Fibroblast of lung (primary cell): ENCODE results near the gene SNCG. TPM values are rescaled to one million over a fixed set of nuclear protein-coding genes. Genes with fewer than 3 reads are reported as not detected.
A peak's percentile ranks its signal among the peaks of the same experiment; 100 is the strongest.

Experiments used
- DNase-seq, 2 donors: peaks; one replicate each; pipeline versions ENCODE4 v3.0.0 to v3.0.0-alpha.2; 2010; ENCODE audit warnings: low read depth in 2 of 2
- H2AFZ ChIP-seq: 2 replicates; pipeline ENCODE4 v1.5.1; 2012; ENCODE audit warnings: low read length, control low read depth, inconsistent platforms
- H3K27ac ChIP-seq: 2 replicates; pipeline ENCODE4 v1.5.1; 2011; ENCODE audit warnings: low read length, control low read depth; ENCODE audit not compliant: insufficient read depth
- H3K27me3 ChIP-seq: 2 replicates; pipeline ENCODE4 v1.5.1; 2011; ENCODE audit warnings: mild to moderate bottlenecking, low read length; ENCODE audit not compliant: control insufficient read depth, insufficient read depth
- H3K36me3 ChIP-seq: 2 replicates; pipeline ENCODE4 v1.5.1; 2011; ENCODE audit warnings: low read length; ENCODE audit not compliant: control insufficient read depth, insufficient read depth
- H3K4me1 ChIP-seq: 2 replicates; pipeline ENCODE4 v1.5.1; 2011; ENCODE audit warnings: low read length; ENCODE audit not compliant: control insufficient read depth, insufficient read depth; ENCODE audit errors: extremely low read depth
- H3K4me2 ChIP-seq: 2 replicates; pipeline ENCODE4 v1.5.1; 2011; ENCODE audit warnings: low read length, control low read depth; ENCODE audit not compliant: insufficient read depth; ENCODE audit errors: extremely low read depth
- H3K4me3 ChIP-seq, 4 experiments: fragments of 200-600 bp in 1 of 4; sonication (generic) in 1 of 4; replicated peaks in 1 of 4; 2 replicates each; pipeline ENCODE4 v1.5.1; 2011 to 2016; ENCODE audit warnings: low read length in 4 of 4, low read depth in 3 of 4, mild to moderate bottlenecking in 3 of 4, control low read depth in 2 of 4, inconsistent platforms in 1 of 4, mixed read lengths in 1 of 4; ENCODE audit not compliant: insufficient read depth in 1 of 4; ENCODE audit errors: control extremely low read depth in 1 of 4
- H3K79me2 ChIP-seq: 2 replicates; pipeline ENCODE4 v1.5.1; 2012; ENCODE audit warnings: mild to moderate bottlenecking, low read length, inconsistent platforms; ENCODE audit not compliant: control insufficient read depth, insufficient read depth
- H3K9ac ChIP-seq: 2 replicates; pipeline ENCODE4 v1.5.1; 2011; ENCODE audit warnings: mild to moderate bottlenecking, low read length, control low read depth; ENCODE audit not compliant: insufficient read depth
- H3K9me3 ChIP-seq: 2 replicates; pipeline ENCODE4 v1.5.1; 2012; ENCODE audit warnings: low read depth, low read length; ENCODE audit not compliant: control insufficient read depth, insufficient read depth
- H4K20me1 ChIP-seq: 2 replicates; pipeline ENCODE4 v1.5.1; 2011; ENCODE audit warnings: low read length; ENCODE audit not compliant: control insufficient read depth, insufficient read depth; ENCODE audit errors: extremely low read depth
- CTCF ChIP-seq, 2 donors: IDR thresholded peaks in 1 of 2; conservative IDR thresholded peaks in 1 of 2; 1 replicate in 1 of 2; 2 replicates in 1 of 2; pipeline ENCODE4 v1.5.1; 2011 to 2012; ENCODE audit warnings: low read length in 2 of 2, control low read depth in 1 of 2, inconsistent platforms in 1 of 2, low read depth in 1 of 2, mild to moderate bottlenecking in 1 of 2
- EZH2 ChIP-seq: IDR thresholded peaks from 2 replicates; pipeline ENCODE4 v1.5.1; 2012; ENCODE audit warnings: low read length, control low read depth, mild to moderate bottlenecking; ENCODE audit errors: missing control alignments
- polyA plus RNA-seq, 2 donors: library from polyadenylated mRNA; depleted of rRNA in 1 of 2; stranded (reverse) in 1 of 2; unstranded in 1 of 2; fragments of >200 nt; gene quantifications; 2 replicates each; pipeline ENCODE4 v1.2.1, GENCODE V29; 2011 to 2012; ENCODE audit warnings: missing spikeins in 1 of 2
- total RNA-seq: library from RNA; depleted of rRNA; stranded (reverse); fragments of >200 nt; gene quantifications from 2 replicates; pipeline ENCODE4 v1.2.1, GENCODE V29; 2014

Gene SNCG
- total and polyA plus RNA-seq, 2 donors (not counting 1 experiment from before 2014, with no cell fraction given) = 21.3 to 34.4 TPM

- TF ChIP-seq CTCF (conservative IDR thresholded peaks at IDR 0.05 in 1 of 2, IDR thresholded peaks at IDR 0.05 in 1 of 2; ENCODE audit: low read depth in 1 of 2, low read length in 2 of 2) (no peak), EZH2 (no peak)
- H3K27me3 ChIP-seq = no peaks in the 10 kb centered on the region
- no peaks in the 10 kb centered on the region for H3K9me3 ChIP-seq
- no peak overlapping the region for H3K4me3 ChIP-seq
- peaks cover 6% of the 10 kb centered on the region for H3K4me1 ChIP-seq
- H3K36me3 ChIP-seq = no peaks in the 10 kb centered on the region
- no peak overlapping the region for H3K9ac ChIP-seq
- H2AFZ ChIP-seq = peak overlapping the region; percentile 20
- peak; percentile 67 to 76 for DNase-seq
- no peaks in the 10 kb centered on the region for H3K79me2 ChIP-seq
- H3K4me2 ChIP-seq = no peak overlapping the region
- no peaks in the 10 kb centered on the region for H4K20me1 ChIP-seq
- no peak overlapping the region for H3K27ac ChIP-seq
These were observed 4.4 kb upstream of the SNCG start for GRCh38 chr10:86953747-86954680.

GRCh38 chr10:86954681-86955500 is 3.5 kb upstream of the SNCG start:
- Histone ChIP-seq H3K36me3 (no peaks in the 10 kb centered on the region), H3K27me3 (no peaks in the 10 kb centered on the region), H3K4me3 (no peak overlapping the region), H3K9ac (no peak overlapping the region), H3K9me3 (no peaks in the 10 kb centered on the region), H3K27ac (no peak overlapping the region), H3K4me1 (peaks cover 13% of the 10 kb centered on the region), H3K4me2 (no peak overlapping the region), H2AFZ (peak overlapping the region; percentile 20), H4K20me1 (no peaks in the 10 kb centered on the region), H3K79me2 (no peaks in the 10 kb centered on the region)
- TF ChIP-seq EZH2 = no peak
- TF ChIP-seq CTCF (conservative IDR thresholded peaks at IDR 0.05 in 1 of 2, IDR thresholded peaks at IDR 0.05 in 1 of 2; ENCODE audit: low read depth in 1 of 2, low read length in 2 of 2) = no peak
- no peak for DNase-seq
